ENCODE results near the gene ZSCAN1.
"Not testable (repeated sequence)": the region's sequence is repeated elsewhere in the genome, so short reads cannot be mapped to it uniquely, and the experiment has no call there.

The ZSCAN1 gene

GRCh38 chr19:58007285-58007684, 26.5 kb upstream of the ZSCAN1 start:
- TF ChIP-seq CTCF (conservative IDR thresholded peaks at IDR 0.05; ENCODE audit: low read depth, low read length): no peak
- H3K4me3 ChIP-seq (ENCODE audit: low read length): no peak overlapping the region
- no peak for DNase-seq (ENCODE audit: low read depth)

- H3K4me3 ChIP-seq (ENCODE audit: low read length); DNase-seq (ENCODE audit: low read depth): not testable (repeated sequence)
Measured at GRCh38 chr19:58008877-58009276, 24.9 kb upstream of the ZSCAN1 start.

- H3K4me3 ChIP-seq (ENCODE audit: low read length): peak overlapping the region; percentile 29
- DNase-seq (ENCODE audit: low read depth): no peak
- no peak for TF ChIP-seq CTCF (conservative IDR thresholded peaks at IDR 0.05; ENCODE audit: low read depth, low read length)
Measured at GRCh38 chr19:58009301-58009665, 24.5 kb upstream of the ZSCAN1 start.

- H3K4me3 ChIP-seq (ENCODE audit: low read length): peak overlapping the region; percentile 40
- peak; percentile 53 for DNase-seq (ENCODE audit: low read depth)
- no peak for TF ChIP-seq CTCF (conservative IDR thresholded peaks at IDR 0.05; ENCODE audit: low read depth, low read length)
Measured at GRCh38 chr19:58009666-58010301, 24.0 kb upstream of the ZSCAN1 start.

GRCh38 chr19:58010507-58010906, 23.3 kb upstream of the ZSCAN1 start:
- no peak for TF ChIP-seq CTCF (conservative IDR thresholded peaks at IDR 0.05; ENCODE audit: low read depth, low read length)
- no peak for DNase-seq (ENCODE audit: low read depth)
- H3K4me3 ChIP-seq (ENCODE audit: low read length): no peak overlapping the region

GRCh38 chr19:58014141-58014540, 19.7 kb upstream of the ZSCAN1 start:
- no peak for DNase-seq (ENCODE audit: low read depth)
- no peak for TF ChIP-seq CTCF (conservative IDR thresholded peaks at IDR 0.05; ENCODE audit: low read depth, low read length)
- H3K4me3 ChIP-seq (ENCODE audit: low read length): no peak overlapping the region

GRCh38 chr19:58020129-58020528, 13.7 kb upstream of the ZSCAN1 start:
- TF ChIP-seq CTCF (conservative IDR thresholded peaks at IDR 0.05; ENCODE audit: low read depth, low read length): no peak
- no peak for DNase-seq (ENCODE audit: low read depth)
- no peak overlapping the region for H3K4me3 ChIP-seq (ENCODE audit: low read length)
